DOHH2 (cell line): Measurements from ENCODE around the gene LGALS1.
A peak's percentile ranks its signal among the peaks of the same experiment; 100 is the strongest.

ENCODE experiments used
- H3F3A ChIP-seq: fragments of 200-600 bp; sonication (generic), shearing (Covaris generic); 2 replicates; pipeline ENCODE4 v1.6.0; 2016; ENCODE audit warnings: antibody characterized with exemption, mild to moderate bottlenecking; ENCODE audit not compliant: control insufficient read depth, insufficient read depth
- H3K27ac ChIP-seq: fragments of 200-600 bp; sonication (generic); 2 replicates; pipeline ENCODE4 v1.5.1; 2014; ENCODE audit warnings: low read depth, mild to moderate bottlenecking, low read length, moderate library complexity
- H3K27me3 ChIP-seq: fragments of 200-600 bp; sonication (generic); 2 replicates; pipeline ENCODE4 v1.6.1; 2014; ENCODE audit warnings: mild to moderate bottlenecking, low read length, mixed read lengths; ENCODE audit not compliant: control insufficient read depth
- H3K36me3 ChIP-seq: fragments of 200-600 bp; sonication (generic); 2 replicates; pipeline ENCODE4 v1.6.1; 2014; ENCODE audit warnings: mild to moderate bottlenecking, low read length, moderate library complexity, mixed read lengths; ENCODE audit not compliant: control insufficient read depth
- H3K4me1 ChIP-seq: fragments of 200-600 bp; sonication (generic); 2 replicates; pipeline ENCODE4 v1.6.1; 2014; ENCODE audit warnings: mild to moderate bottlenecking, low read length, mixed read lengths; ENCODE audit not compliant: control insufficient read depth
- H3K4me2 ChIP-seq: fragments of 200-600 bp; sonication (generic); 2 replicates; pipeline ENCODE4 v1.6.0; 2014; ENCODE audit warnings: mild to moderate bottlenecking, low read length, moderate library complexity
- H3K4me3 ChIP-seq: fragments of 200-600 bp; sonication (generic); 2 replicates; pipeline ENCODE4 v1.5.1; 2014; ENCODE audit warnings: mild to moderate bottlenecking, low read length, mixed read lengths
- H3K79me2 ChIP-seq: fragments of 200-600 bp; sonication (generic); 2 replicates; pipeline ENCODE4 v1.6.1; 2014; ENCODE audit warnings: mild to moderate bottlenecking, low read length, mixed read lengths; ENCODE audit not compliant: control insufficient read depth
- H3K9me2 ChIP-seq: fragments of 200-600 bp; sonication (generic); replicated peaks from 2 replicates; pipeline ENCODE4 v1.6.1; 2014; ENCODE audit warnings: mild to moderate bottlenecking, low read length, mixed read lengths; ENCODE audit not compliant: control insufficient read depth
- H3K9me3 ChIP-seq: fragments of 200-600 bp; sonication (generic); 2 replicates; pipeline ENCODE4 v1.6.1; 2014; ENCODE audit warnings: antibody characterized with exemption, low read length, mixed read lengths; ENCODE audit not compliant: control insufficient read depth, insufficient read depth
- H4K20me1 ChIP-seq: fragments of 200-600 bp; sonication (generic); 2 replicates; pipeline ENCODE4 v1.6.0; 2014; ENCODE audit warnings: low read depth, mild to moderate bottlenecking, antibody characterized with exemption, low read length, moderate library complexity; ENCODE audit not compliant: control insufficient read depth, insufficient read depth
- EZH2phosphoT487 ChIP-seq: fragments of 200-600 bp; sonication (generic); IDR thresholded peaks from 2 replicates; pipeline ENCODE4 v1.6.1; 2017; ENCODE audit warnings: borderline replicate concordance, mild to moderate bottlenecking, antibody characterized with exemption, low read length, moderate library complexity, mixed read lengths
- TF ChIP-seq, protein P1 (sequence below): fragments of 200-600 bp; sonication (generic); IDR thresholded peaks from one replicate; pipeline ENCODE4 v1.5.1; 2014; ENCODE audit warnings: antibody characterized with exemption, mild to moderate bottlenecking, low read depth, low read length; ENCODE audit not compliant: poor library complexity, severe bottlenecking

The LGALS1 gene

DNA sequence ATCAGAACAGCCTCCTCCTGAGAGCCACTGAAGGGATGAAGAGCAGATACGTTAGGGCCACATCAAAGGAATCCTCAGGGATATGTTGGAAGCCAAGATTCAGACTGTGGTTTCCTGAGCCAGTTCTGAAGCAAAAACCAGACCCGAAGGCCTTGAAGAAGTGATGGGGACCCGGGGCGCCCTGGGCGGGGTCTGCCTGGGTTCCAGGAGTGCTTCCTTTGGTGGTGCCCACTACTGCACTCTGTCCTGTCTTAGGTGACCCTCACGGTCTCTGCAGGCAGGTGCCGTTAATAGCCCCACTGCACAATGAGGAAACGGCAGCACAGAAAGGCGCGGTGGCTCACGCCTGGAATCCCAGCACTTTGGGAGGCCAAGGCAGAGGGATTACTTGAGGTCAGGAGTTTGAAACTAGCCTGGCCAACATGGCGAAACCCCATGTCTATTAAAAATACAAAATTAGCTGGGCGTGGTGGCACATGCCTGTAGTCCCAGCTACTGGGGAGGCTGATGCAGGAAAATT is 48.8 kb upstream of the LGALS1 start:
- Histone ChIP-seq H4K20me1 (no peaks in the 10 kb centered on the region), H3K9me3 (no peaks in the 10 kb centered on the region), H3K4me1 (peaks cover 39% of the 10 kb centered on the region), H3K27ac (peak overlapping the region; percentile 66), H3K9me2 (no peaks in the 10 kb centered on the region), H3K79me2 (no peaks in the 10 kb centered on the region), H3K4me3 (peak overlapping the region; percentile 43; the same call in 1 of the 2 replicates), H3K36me3 (peaks cover 82% of the 10 kb centered on the region), H3K27me3 (no peaks in the 10 kb centered on the region), H3F3A (0 out of 2 replicates have a peak, but pooled peaks cover 6% of the 10 kb centered on the region), H3K4me2 (peak overlapping the region; percentile 61)
- no peak for TF ChIP-seq EZH2phosphoT487
- TF ChIP-seq, protein P1, sequence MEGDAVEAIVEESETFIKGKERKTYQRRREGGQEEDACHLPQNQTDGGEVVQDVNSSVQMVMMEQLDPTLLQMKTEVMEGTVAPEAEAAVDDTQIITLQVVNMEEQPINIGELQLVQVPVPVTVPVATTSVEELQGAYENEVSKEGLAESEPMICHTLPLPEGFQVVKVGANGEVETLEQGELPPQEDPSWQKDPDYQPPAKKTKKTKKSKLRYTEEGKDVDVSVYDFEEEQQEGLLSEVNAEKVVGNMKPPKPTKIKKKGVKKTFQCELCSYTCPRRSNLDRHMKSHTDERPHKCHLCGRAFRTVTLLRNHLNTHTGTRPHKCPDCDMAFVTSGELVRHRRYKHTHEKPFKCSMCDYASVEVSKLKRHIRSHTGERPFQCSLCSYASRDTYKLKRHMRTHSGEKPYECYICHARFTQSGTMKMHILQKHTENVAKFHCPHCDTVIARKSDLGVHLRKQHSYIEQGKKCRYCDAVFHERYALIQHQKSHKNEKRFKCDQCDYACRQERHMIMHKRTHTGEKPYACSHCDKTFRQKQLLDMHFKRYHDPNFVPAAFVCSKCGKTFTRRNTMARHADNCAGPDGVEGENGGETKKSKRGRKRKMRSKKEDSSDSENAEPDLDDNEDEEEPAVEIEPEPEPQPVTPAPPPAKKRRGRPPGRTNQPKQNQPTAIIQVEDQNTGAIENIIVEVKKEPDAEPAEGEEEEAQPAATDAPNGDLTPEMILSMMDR, result no peak

DNA sequence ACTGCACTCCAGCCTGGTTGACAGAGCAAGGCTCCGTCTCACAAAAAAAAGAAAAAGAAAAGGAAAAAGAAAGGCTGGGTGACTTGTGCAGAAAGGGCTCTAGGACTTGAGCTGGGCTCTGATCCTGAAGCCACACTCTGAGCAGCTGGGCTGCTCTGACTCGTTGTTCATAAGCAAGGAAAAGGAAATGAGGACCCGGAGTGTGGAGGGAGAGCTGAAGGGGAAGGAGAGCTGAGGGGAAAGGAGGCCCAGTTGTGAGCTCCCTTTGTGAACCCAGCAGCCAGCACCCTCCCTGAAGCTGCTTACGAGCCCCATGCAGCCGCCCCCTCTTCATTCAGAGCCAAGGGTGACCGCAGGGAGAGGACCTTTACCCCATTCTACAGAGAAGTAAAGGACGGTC is 48.3 kb upstream of the LGALS1 start:
- no peaks in the 10 kb centered on the region for H3K9me3 ChIP-seq
- TF ChIP-seq, protein P1, result no peak
- TF ChIP-seq EZH2phosphoT487, result no peak
- no peaks in the 10 kb centered on the region for H3K9me2 ChIP-seq
- H4K20me1 ChIP-seq, result no peaks in the 10 kb centered on the region
- peaks cover 87% of the 10 kb centered on the region for H3K36me3 ChIP-seq
- H3K4me1 ChIP-seq, result peaks cover 41% of the 10 kb centered on the region
- no peaks in the 10 kb centered on the region for H3K27me3 ChIP-seq
- peak overlapping the region; percentile 43 for H3K4me3 ChIP-seq
- H3F3A ChIP-seq, result 0 out of 2 replicates have a peak, but pooled peaks cover 6% of the 10 kb centered on the region
- H3K4me2 ChIP-seq, result peak overlapping the region; percentile 61
- no peaks in the 10 kb centered on the region for H3K79me2 ChIP-seq
- H3K27ac ChIP-seq, result peak overlapping the region; percentile 66

DNA sequence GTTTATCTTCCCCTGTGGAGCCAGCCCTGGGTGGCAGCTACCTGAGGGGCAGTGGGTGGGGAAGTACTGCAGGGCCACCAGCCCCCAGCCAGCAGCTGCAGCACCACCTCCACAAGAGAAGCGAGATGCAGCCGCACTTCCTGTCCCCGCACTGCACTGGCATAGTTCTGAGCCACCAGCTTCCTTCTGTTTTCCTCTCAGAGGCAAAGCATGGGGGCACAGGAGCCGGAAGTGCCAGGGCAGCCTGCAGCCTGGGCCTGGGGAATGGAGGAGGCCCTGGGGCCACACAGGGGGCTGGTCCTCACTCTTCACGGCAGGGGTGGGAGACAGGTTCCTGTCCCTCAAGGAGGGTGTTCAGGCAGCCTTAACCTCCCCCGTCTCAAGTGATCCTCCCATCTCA is 47.9 kb upstream of the LGALS1 start:
- Histone ChIP-seq H3K4me1 (peaks cover 46% of the 10 kb centered on the region), H3K9me2 (no peaks in the 10 kb centered on the region), H4K20me1 (no peaks in the 10 kb centered on the region), H3K4me3 (peak overlapping the region; percentile 43), H3K27me3 (no peaks in the 10 kb centered on the region), H3F3A (0 out of 2 replicates have a peak, but pooled peaks cover 6% of the 10 kb centered on the region), H3K9me3 (no peaks in the 10 kb centered on the region), H3K4me2 (peak overlapping the region; percentile 61), H3K27ac (peak overlapping the region; percentile 66), H3K36me3 (peaks cover 90% of the 10 kb centered on the region), H3K79me2 (no peaks in the 10 kb centered on the region)
- TF ChIP-seq, protein P1, result no peak
- no peak for TF ChIP-seq EZH2phosphoT487
